Jurkat, Clone E6-1 (cell line): ENCODE measurements around the gene GPR141.

Experiments
- DNase-seq: peaks from one replicate; pipeline ENCODE4 v3.0.0-alpha.2; 2011; ENCODE audit warnings: low read depth, low spot score
- H3K4me3 ChIP-seq: 2 replicates; pipeline ENCODE4 v1.5.1; 2011; ENCODE audit warnings: mild to moderate bottlenecking, low read length, control low read depth, moderate library complexity

The GPR141 gene

DNA sequence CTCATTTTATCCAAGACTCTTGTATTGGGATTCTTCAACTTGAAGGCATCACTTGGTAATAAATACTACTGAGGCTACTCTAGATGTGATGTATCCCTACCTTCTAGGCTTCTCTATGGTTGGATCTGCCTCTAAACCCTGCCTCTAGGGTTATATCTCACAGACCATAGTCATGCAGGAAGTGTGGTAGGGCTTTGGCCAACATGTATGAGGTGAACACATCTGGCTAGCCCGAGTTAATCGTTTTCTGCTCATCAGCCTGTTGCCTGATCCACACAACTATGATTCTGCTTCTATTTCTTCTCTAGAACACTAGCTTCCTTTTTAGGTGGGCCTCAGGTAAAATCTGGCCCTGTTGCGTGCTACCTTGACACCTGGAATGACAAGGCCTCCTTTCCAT, 86.2 kb downstream of the GPR141 start:
- H3K4me3 ChIP-seq: no peak overlapping the region
- DNase-seq: no peak

DNA sequence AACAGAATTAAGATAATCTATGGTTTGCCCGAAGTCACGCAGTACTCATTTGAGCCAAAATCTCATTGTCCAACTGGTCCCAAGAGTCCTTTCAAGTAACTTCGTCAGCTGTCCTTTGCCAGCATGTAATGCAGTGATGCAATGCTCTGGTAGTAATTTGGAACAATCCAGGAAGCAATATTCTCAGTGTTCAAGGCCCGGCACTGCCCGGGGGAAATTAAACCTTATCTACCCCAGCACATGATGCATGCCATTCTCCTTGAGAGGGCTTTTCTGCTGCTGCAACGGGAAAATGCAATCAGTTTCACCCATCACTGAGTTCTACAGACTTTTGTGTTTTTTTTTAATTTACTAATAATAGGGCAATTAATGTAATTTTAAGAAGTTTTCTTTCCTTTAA, 87.3 kb downstream of the GPR141 start:
- DNase-seq: no peak
- no peak overlapping the region for H3K4me3 ChIP-seq

DNA sequence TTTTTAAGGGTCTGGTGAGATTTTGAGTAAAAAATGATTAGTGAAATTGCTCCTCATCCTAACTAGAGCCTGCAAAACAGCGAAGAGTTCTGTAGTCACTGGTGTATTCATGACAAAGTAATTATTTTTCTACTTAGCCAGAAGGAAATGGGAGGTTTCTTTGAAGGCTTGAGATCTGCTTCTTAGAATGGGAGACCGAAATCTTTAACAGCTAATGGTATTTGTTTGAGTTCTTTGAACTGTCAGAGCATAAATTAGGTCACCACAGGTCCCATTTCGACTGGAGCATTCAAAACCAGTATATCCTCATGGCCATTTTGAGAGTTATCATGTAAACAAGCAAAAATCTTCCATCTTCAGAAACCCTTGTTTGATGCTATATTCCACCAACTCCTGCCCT, 87.8 kb downstream of the GPR141 start:
- DNase-seq: no peak

DNA sequence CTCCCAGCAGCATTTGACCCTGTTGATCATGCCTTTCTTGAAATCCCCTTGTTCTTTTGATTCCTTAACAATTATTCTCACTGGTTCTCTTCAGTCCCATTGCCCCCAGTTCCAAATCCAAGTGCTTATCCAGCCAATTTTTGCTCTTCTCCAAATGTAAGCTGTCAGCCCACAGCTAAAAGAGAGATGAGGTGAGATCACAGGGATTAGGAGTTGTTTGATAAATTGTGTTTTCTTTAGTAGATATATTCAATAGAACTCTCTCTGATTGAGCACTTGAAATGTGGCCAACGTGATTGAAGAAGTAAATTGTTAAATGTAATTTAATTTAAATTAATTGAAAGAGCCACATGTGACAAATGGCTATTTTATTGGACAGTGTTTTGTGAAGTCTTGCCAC, 88.2 kb downstream of the GPR141 start:
- no peak for DNase-seq
- no peak overlapping the region for H3K4me3 ChIP-seq

More for the DNA sequence above, 87.8 kb downstream of the GPR141 start:
- no peak overlapping the region for H3K4me3 ChIP-seq

- DNase-seq: no peak
- H3K4me3 ChIP-seq: no peak overlapping the region
Measured at GRCh38 chr7:37775921-37776320, 92.4 kb downstream of the GPR141 start.

- no peak for DNase-seq
- no peak overlapping the region for H3K4me3 ChIP-seq
Measured at GRCh38 chr7:37781156-37781555, 97.6 kb downstream of the GPR141 start.

DNA sequence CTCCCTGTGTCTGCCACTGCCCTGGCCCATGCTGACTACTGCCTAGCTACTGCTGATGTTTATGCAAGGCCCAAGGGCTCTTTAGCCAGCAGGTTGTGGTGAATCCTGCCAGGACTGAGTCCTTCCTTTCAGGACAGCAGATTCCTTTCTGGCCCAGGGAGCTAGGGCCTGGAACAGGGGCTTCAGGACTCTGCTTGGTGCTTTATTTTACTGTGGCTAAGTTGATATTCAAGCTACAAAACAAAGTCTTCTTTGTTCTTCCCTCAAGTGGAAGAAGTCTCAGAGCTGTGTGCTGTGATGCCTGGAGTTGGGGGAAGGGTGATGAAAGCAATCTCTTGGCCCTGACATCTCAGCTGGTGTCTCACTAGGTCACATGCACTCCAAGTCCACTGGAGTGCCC, 98.6 kb downstream of the GPR141 start:
- H3K4me3 ChIP-seq: no peak overlapping the region
- DNase-seq: no peak

DNA sequence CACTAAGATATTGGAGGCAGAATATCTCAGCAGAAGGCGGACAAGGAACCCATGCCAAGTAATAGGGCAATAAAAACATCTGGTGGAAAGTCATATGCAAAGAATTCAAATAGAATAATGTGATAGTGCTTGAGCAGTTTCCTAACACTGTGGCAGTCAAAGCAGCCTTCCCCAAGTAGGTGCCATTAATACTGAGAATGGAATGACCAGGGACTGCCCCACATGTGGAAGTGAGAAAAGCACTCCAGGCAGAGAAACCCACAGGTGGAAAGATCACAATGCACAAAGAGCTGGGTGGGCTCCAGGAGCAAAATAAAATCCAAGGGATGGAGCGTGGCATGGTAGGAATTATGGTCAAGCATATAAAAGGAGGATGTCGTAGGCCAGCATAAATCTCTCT, 100.4 kb downstream of the GPR141 start:
- DNase-seq: no peak

DNA sequence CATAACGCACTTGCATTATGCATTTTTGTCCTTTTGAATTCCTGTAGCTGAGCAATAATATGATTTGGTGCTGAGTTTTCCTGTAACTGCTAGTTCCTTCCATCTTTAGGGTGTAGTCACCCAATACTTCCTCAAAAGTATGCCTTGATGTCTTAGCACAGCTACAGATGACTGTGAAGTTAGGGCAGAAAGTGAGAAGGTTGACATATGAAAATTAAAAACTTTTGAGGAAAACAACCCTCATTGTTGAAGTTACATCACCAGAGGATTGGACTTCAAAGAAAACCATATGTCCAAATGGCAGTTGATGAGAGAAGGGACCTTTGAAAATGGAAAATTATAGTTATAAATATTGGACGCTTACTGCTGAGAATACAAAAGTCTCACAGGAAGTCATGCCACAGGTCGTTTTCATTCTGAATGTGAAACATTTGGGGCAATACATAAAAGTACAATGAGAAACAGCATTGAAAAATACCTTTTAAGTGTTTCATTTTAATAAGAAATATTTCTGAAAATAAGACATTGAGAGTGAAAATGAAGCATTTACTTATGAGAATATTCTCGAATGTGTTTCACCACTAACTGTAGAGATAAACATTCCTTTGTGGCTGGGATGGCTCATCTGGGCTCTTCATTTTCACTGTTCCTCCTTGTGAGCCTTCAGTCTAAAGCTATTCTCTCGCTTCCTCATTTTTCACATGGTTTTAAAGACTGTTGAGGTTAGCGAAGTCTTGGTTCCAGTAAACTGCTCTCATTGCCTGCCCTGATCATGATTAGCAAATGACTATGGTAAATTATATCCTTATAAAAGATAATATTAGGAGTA, 103.4 kb downstream of the GPR141 start:
- no peak for DNase-seq
- H3K4me3 ChIP-seq: no peak overlapping the region

More for the DNA sequence above, 100.4 kb downstream of the GPR141 start:
- no peak overlapping the region for H3K4me3 ChIP-seq
